Omental fat pad (tissue), 4 donors: ENCODE results near the gene FSCN2. TPM values are rescaled to one million over a fixed set of nuclear protein-coding genes. Genes with fewer than 3 reads are reported as not detected.

Experiments used
- ATAC-seq: fragments of 150-250 bp; one replicate; pipeline ENCODE4 v1.9.1; 2016; ENCODE audit warnings: mild to moderate bottlenecking, moderate library complexity; ENCODE audit not compliant: low FRiP score
- DNase-seq: peaks from one replicate; pipeline ENCODE4 v3.0.0-alpha.2; 2019; ENCODE audit warnings: low spot score
- total RNA-seq, 4 donors: library from RNA; depleted of rRNA; stranded (reverse); fragments of >200 nt; gene quantifications; one replicate each; pipeline ENCODE4 v1.1.0, GENCODE V29; 2016
- TF ChIP-seq, protein P1 (sequence below), 3 donors: fragments of 450-650 bp; IDR thresholded peaks; one replicate each; pipeline ENCODE4 v1.5.1; 2016 to 2017; ENCODE audit warnings: antibody characterized with exemption in 3 of 3, mild to moderate bottlenecking in 3 of 3, moderate library complexity in 2 of 3

FSCN2 gene
- total RNA-seq, 4 donors from 2014 or later, result 0.31 to 0.95 (median 0.36) TPM; not detected in 1

DNA sequence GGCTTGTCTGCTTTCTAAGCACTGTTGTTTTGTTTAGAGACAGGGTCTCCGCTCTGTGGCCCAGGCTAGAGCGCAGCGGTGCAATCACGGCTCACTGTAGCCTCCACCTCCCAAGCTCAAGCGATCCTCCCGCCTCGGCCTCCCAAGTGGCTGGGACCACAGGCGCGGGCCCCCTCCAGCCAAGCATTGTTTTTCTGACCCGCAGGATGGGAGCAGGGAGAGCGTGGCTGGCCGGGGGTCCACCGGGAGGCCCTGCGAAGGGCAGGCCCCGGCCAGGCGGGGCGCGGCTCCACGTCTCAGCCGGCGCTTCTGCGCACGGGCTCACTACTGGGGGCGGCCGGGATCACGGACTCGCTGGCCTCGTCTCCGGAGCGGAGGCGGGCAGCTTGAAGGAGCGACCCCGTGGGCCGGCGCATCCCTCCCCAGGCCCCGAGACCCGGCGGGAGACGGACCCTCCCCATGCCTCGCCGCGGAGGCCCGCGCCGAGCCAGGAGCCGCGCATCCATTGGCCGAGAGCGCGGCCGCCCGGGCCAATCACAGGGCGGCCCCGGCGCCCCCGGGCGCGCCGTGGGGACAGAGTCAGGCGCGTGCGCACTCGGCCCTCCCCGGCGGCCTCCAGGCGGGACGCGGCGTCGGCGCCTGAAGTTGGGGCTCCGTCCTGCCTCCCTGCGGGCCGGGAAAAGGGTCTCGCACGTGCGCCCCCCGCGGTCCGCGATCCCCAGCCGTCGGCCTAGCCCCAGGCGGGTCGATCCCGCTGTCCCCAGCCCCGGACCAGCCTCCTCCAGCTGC, 40.5 kb upstream of the FSCN2 start:
- TF ChIP-seq, protein P1, sequence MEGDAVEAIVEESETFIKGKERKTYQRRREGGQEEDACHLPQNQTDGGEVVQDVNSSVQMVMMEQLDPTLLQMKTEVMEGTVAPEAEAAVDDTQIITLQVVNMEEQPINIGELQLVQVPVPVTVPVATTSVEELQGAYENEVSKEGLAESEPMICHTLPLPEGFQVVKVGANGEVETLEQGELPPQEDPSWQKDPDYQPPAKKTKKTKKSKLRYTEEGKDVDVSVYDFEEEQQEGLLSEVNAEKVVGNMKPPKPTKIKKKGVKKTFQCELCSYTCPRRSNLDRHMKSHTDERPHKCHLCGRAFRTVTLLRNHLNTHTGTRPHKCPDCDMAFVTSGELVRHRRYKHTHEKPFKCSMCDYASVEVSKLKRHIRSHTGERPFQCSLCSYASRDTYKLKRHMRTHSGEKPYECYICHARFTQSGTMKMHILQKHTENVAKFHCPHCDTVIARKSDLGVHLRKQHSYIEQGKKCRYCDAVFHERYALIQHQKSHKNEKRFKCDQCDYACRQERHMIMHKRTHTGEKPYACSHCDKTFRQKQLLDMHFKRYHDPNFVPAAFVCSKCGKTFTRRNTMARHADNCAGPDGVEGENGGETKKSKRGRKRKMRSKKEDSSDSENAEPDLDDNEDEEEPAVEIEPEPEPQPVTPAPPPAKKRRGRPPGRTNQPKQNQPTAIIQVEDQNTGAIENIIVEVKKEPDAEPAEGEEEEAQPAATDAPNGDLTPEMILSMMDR (IDR thresholded peaks at IDR 0.05), result no peak
- ATAC-seq (peak; percentile 51), DNase-seq (no peak)

DNA sequence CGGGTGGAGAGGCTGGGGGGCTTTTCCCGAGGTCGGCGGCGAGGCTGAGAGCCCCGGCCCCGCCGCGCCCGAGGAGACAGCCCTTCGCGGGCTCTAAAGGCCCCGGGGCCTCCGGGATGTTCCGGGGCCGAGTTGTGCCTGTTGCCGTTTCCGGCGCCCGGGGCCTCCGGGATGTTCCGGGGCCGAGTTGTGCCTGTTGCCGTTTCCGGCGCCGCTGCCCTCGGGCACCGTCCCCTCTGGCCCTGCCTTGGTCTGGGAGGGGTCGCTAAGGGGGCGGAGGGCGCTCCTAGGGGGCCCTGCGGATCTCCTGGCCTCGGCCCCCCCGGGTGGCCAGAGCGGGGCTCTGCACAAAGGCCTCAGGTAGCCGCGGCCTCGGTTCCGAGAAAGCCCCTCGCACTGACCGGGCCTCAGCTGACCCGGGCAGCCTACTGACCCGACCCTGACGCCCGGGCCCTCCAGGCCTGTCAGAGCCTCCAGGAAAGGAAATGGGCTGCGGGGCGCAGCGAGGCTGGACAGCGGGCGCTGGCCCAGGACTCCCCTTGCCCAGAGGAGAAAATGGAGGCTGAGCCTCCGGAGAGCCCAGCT, 39.8 kb upstream of the FSCN2 start:
- ATAC-seq (no peak), DNase-seq (no peak)
- TF ChIP-seq, protein P1 (IDR thresholded peaks at IDR 0.05), result no peak

DNA sequence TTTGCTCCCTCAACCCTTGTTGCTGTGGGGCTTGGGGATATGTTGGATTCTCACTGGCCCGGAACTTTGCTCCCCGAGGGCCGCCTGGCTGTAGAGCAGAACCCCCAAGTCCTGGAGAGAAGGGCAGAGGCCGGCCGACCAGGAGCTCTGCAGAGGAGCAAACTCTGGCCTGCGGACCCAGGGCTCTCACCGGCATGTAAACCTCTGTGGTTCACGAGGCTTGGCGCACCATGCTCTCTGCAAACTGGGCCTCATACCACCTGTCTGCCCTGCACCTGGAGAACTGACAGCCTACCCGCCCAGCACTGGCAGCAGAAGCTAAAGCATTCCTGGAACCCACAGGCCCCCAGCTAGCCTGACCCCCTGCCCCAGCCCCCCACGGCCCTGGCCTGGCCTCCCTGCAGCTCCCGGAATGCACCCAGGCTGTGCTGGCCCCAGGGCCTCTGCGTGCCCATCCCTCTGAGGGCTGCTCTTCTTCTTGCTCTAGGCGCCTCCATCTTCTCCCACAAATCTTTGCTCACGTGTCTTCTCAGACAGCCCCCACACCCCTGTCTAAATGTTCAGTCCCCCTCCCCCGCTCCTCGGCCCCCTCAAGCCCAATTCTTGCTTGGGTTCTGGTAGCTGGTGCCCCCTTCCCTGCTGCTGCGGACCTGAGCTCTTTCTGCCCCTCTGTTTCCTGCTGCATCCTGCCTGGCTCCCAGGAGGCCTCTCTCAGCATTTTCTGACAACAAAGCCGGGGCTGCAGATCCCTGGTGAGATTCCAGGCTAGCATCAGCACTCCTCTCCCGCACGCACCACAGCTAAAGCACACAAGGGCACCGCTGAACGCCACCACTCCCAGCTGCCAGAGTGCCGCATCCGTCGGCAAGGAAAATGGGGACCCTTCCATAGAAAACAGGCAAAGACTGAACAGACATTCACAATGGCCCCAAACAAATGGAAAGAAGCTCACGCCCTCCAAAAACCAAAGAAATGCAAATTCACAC, 38.9 kb upstream of the FSCN2 start:
- TF ChIP-seq, protein P1 (IDR thresholded peaks at IDR 0.05), result no peak
- no peak for DNase-seq
- ATAC-seq, result no peak

DNA sequence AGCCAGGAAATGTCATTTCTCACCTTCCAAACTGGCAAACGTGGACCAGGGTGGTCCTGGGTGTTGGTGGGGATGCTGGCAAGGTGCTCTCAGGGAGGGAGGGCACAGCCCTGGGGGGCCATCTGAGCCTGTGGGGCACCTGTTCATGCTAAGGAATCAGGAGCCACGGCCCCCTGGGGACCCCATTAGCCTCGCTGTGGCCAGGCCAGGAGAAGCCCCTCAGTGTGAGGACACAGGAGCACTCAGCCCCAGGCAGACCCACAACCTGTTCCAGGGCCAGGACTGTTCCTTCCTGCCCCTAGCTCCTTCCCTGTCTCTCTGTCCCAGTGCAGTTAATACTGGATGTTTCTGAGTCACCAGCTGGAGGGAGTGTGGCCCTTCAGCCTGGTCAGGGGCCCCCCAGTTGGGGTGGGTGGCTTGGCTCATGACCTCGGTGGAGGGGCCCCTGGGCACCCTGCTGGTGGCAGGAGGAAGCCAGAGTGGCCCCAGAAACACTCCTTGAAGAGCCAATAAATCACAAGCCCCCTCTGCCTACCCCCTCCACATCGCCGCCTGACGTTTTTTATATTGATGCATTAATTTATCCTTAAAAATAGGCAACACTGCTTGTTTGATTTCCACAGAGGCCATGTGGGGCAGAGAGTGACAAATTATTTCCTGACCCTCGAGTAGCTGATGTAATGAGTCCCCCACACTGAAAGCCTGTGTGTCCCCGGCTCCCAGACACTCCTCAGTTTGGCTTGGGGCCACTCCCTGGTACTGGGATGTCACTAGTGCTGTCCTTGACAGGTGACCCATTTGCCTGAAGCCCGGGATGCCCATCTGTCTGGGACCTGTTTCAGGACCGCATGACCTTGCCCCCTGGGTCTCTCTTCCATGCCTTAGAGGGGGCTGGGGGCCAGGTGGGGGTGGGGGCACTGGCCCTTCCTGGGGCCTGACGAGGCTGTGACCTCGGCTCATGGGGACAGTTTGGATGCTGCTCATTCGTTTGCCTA, 37.9 kb upstream of the FSCN2 start:
- no peak for ATAC-seq
- no peak for DNase-seq
- TF ChIP-seq, protein P1 (IDR thresholded peaks at IDR 0.05), result no peak

DNA sequence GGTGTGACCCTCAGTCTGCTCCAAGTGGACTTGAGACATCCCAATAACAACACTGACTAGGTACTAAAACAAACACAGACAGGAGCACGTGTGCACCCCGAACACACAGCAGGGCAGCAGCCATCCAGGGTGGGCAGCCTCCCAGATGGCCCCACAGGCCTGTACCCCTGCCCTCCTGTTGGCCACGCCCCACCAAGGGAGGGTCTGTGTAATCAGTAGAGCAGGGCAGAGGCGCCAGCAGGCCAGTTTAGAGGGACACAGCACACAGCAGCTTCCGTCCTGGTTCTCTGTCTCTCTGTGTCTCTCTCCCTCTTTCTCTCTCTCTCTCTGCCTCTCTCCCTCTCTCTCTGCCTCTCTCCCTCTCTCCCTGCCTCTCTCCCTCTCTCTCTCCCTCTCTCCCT, 37.0 kb upstream of the FSCN2 start:
- TF ChIP-seq, protein P1 (IDR thresholded peaks at IDR 0.05), result no peak
- no peak for ATAC-seq

DNA sequence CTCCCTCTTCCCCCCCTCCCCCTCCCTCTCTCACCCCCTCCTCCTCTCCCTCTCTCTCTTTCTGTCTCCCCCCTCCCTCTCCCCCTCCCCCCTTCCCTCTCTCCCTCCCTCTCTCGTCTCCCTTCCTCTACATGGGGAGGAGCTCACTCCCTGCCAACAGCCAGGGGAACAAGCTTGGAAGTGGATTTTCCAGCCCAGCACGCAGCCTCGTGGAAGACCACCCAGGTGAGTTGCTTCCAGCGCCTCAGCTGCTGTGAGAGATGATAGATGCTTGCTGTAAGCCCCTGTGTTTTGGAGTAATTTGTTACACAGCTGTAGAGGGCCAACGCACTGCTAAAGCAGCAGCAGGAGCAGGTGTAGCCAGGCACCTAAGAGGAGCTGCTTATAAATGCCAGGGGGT, 36.4 kb upstream of the FSCN2 start:
- TF ChIP-seq, protein P1 (IDR thresholded peaks at IDR 0.05), result no peak
- no peak for DNase-seq
- no peak for ATAC-seq

More for the DNA sequence above, 37.0 kb upstream of the FSCN2 start:
- no peak for DNase-seq
